K562 (cell line): ENCODE measurements around the gene ZFYVE27. TPM values are rescaled to one million over a fixed set of nuclear protein-coding genes. Genes with fewer than 3 reads are reported as not detected.

ENCODE experiments used
- ATAC-seq: fragments of 200-7000 bp; cut with Tn5 transposase; 3 replicates; pipeline ENCODE4 v1.9.1; 2020; ENCODE audit warnings: moderate library complexity
- BruUV-seq: library from RNA; stranded (reverse); fragments of 400-500 nt; replicated peaks from 2 replicates; lab custom pipeline; 2021; lab: Mats Ljungman, UMichigan
- CTCF ChIA-PET: fragments of 300-600 bp; formaldehyde crosslinking; extraction: SDS; loops from one replicate; lab custom pipeline; 2021; ENCODE audit warnings: low intra/inter-chr PET ratio; lab: Yijun Ruan, JAX
- POLR2A ChIA-PET: fragments of 300-600, 350-650 bp; sonication (Branson Sonifier 250); formaldehyde crosslinking; extraction: SDS; loops from one replicate; lab custom pipeline; 2021; ENCODE audit warnings: antibody characterized with exemption, inconsistent platforms; lab: Yijun Ruan, JAX
- DNase-seq, 4 experiments: peaks; one replicate each; pipeline versions ENCODE4 v3.0.0 to v3.0.0-alpha.2; 2011 to 2018; ENCODE audit warnings: low spot score in 3 of 4, mixed read lengths in 3 of 4; ENCODE audit errors: extremely low read depth in 1 of 4
- FAIRE-seq: peaks from 2 replicates; lab custom pipeline; 2011; peaks lifted over from hg19 to GRCh38; lab: Jason Lieb, UNC
- H2AFZ ChIP-seq: 2 replicates; pipeline ENCODE4 v1.6.0; 2011; ENCODE audit warnings: low read depth, low read length, control low read depth, inconsistent platforms
- H3K27ac ChIP-seq: fragments of 200-600 bp; 3 replicates; pipeline ENCODE4 v1.8.0; 2011; ENCODE audit warnings: low read depth, mild to moderate bottlenecking, control low read depth, inconsistent platforms, low read length, moderate library complexity, mixed read lengths; ENCODE audit errors: extremely low read depth
- H3K27me3 ChIP-seq, 2 experiments: fragments of 300-600 bp in 1 of 2; 2 replicates in 1 of 2; 3 replicates in 1 of 2; pipeline versions ENCODE4 v1.6.0 to v1.8.0; 2011; ENCODE audit warnings: inconsistent platforms in 2 of 2, low read length in 2 of 2, mild to moderate bottlenecking in 1 of 2, mixed read lengths in 1 of 2, moderate library complexity in 1 of 2; ENCODE audit not compliant: control insufficient read depth in 2 of 2, insufficient read depth in 2 of 2
- H3K36me3 ChIP-seq: fragments of 300-600 bp; 3 replicates; pipeline ENCODE4 v1.8.0; 2011; ENCODE audit warnings: mild to moderate bottlenecking, low read length, inconsistent platforms; ENCODE audit not compliant: control insufficient read depth, insufficient read depth
- H3K4me1 ChIP-seq, 2 experiments: fragments of 200-600 bp in 1 of 2; replicated peaks in 1 of 2; 2 replicates in 1 of 2; 3 replicates in 1 of 2; pipeline versions ENCODE4 v1.5.1 to v1.8.0; 2011; ENCODE audit warnings: inconsistent platforms in 2 of 2, low read length in 2 of 2, mild to moderate bottlenecking in 1 of 2, mixed read lengths in 1 of 2, moderate library complexity in 1 of 2; ENCODE audit not compliant: control insufficient read depth in 2 of 2, insufficient read depth in 2 of 2
- H3K4me2 ChIP-seq: 2 replicates; pipeline ENCODE4 v1.6.1; 2011; ENCODE audit warnings: low read length, control low read depth, inconsistent platforms, mixed read lengths; ENCODE audit not compliant: insufficient read depth
- H3K4me3 ChIP-seq: fragments of 200-600 bp; sonication (generic), shearing (Covaris generic); 2 replicates; pipeline ENCODE4 v1.5.1; 2016; ENCODE audit warnings: control low read depth, inconsistent platforms
- H3K79me2 ChIP-seq: fragments of 200-600 bp; 3 replicates; pipeline ENCODE4 v1.8.0; 2011; ENCODE audit warnings: low read length, inconsistent platforms; ENCODE audit not compliant: control insufficient read depth, insufficient read depth
- H3K9ac ChIP-seq, 2 experiments: 2 replicates each; pipeline versions ENCODE4 v1.6.0 to v1.6.1; 2011; ENCODE audit warnings: low read depth in 2 of 2, low read length in 2 of 2, control low read depth in 1 of 2, inconsistent platforms in 1 of 2, mild to moderate bottlenecking in 1 of 2, mixed read lengths in 1 of 2; ENCODE audit not compliant: insufficient read depth in 1 of 2
- H3K9me1 ChIP-seq: one replicate; pipeline ENCODE4 v1.6.0; 2011; ENCODE audit warnings: inconsistent platforms, mild to moderate bottlenecking, low read length, moderate library complexity; ENCODE audit not compliant: control insufficient read depth, insufficient read depth
- H3K9me3 ChIP-seq: replicated peaks from 2 replicates; pipeline ENCODE4 v1.5.1; 2011; ENCODE audit warnings: low read depth, low read length, inconsistent platforms; ENCODE audit not compliant: control insufficient read depth, insufficient read depth
- H4K20me1 ChIP-seq: replicated peaks from 2 replicates; pipeline ENCODE4 v1.6.1; 2011; ENCODE audit warnings: low read length, inconsistent platforms, mixed read lengths; ENCODE audit not compliant: control insufficient read depth, insufficient read depth
- EGR1 ChIP-seq: fragments of 450-650 bp; conservative IDR thresholded peaks from 2 replicates; pipeline ENCODE4 v1.6.1; 2017; ENCODE audit warnings: mild to moderate bottlenecking
- NR4A1 ChIP-seq, 2 experiments: fragments of 250-450 bp in 1 of 2; fragments of 450-650 bp in 1 of 2; sonication (Bioruptor Pico) in 1 of 2; IDR thresholded peaks; 2 replicates each; pipeline versions ENCODE4 v1.4.0 to v1.6.1; 2016 to 2020; ENCODE audit warnings: mild to moderate bottlenecking in 2 of 2, missing compliant biosample characterization in 1 of 2, missing genetic modification characterization in 1 of 2, moderate library complexity in 1 of 2
- PHF8 ChIP-seq: fragments of 200-600 bp; sonication (generic); IDR thresholded peaks from 2 replicates; pipeline ENCODE4 v1.6.1; 2012; ENCODE audit warnings: mixed run types, mild to moderate bottlenecking, inconsistent platforms, low read length, moderate library complexity, borderline replicate concordance
- POLR2G ChIP-seq: fragments of 200-400 bp; formaldehyde crosslinking; IDR thresholded peaks from 2 replicates; pipeline ENCODE4 v1.6.1; 2017; ENCODE audit warnings: low read depth, mild to moderate bottlenecking, antibody characterized with exemption, low read length, moderate library complexity
- ZBTB33 ChIP-seq: sonication (generic); formaldehyde crosslinking; IDR thresholded peaks from 2 replicates; pipeline ENCODE4 v1.8.1; 2023; ENCODE audit warnings: mild to moderate bottlenecking, missing genetic modification reagents
- ZBTB7A ChIP-seq: IDR thresholded peaks from 2 replicates; pipeline ENCODE4 v1.6.1; 2011; ENCODE audit warnings: low read depth, mild to moderate bottlenecking, low read length, moderate library complexity, borderline replicate concordance; ENCODE audit not compliant: control insufficient read depth
- WGBS: fragments of 100-300 bp; shearing (Covaris generic); methylation state at CpG from one replicate; pipeline ENCODE4 v1.1.6; 2016; ENCODE audit warnings: low coverage, mixed read lengths; ENCODE audit not compliant: insufficient coverage; ENCODE audit errors: missing lambda C conversion rate; 5-methylcytosine and 5-hydroxymethylcytosine counted together
- in situ Hi-C: fragments of 300-500 bp; cut with MboI; formaldehyde crosslinking; loops from 4 replicates; pipeline ENCODE4 v1.15.0; 2018; ENCODE audit warnings: inconsistent platforms, mixed read lengths
- intact Hi-C: fragments of 100-400 bp; cut with micrococcal nuclease; formaldehyde crosslinking; loops from 2 replicates; pipeline ENCODE4 v1.14.2; 2022
- polyA plus RNA-seq, 8 experiments: library from polyadenylated mRNA; depleted of rRNA in 4 of 8; stranded (reverse) in 5 of 8; unstranded in 3 of 8; fragments of >200 nt; fragmentation: Nextera tagmentation in 2 of 8; fragmentation: Illumina TruSeq in 1 of 8; extraction: Ambion mirVana in 2 of 8; extraction: Trizol in 1 of 8; gene quantifications; 2 replicates each; pipeline versions ENCODE4 v1.2.1 to v1.2.3, GENCODE V29; 2011 to 2014; ENCODE audit warnings: inconsistent platforms in 1 of 8, missing spikeins in 1 of 8
- total RNA-seq, 7 experiments: library from RNA; depleted of rRNA in 6 of 7; stranded (reverse); fragments of >200 nt in 6 of 7; fragmentation: Illumina TruSeq in 2 of 7; extraction: Trizol in 2 of 7; gene quantifications; 2 replicates each; pipeline versions ENCODE4 v1.2.1 to v1.2.3, GENCODE V29; 2011 to 2021; ENCODE audit warnings: low replicate concordance in 1 of 7
- TF ChIP-seq, protein P1 (sequence below), 2 experiments: fragments of 450-650 bp; IDR thresholded peaks; 2 replicates each; pipeline ENCODE4 v1.6.1; 2016

The ZFYVE27 gene
- total and polyA plus RNA-seq, 9 of the 15 experiments (the other 6 are each of a cell fraction or from before 2014, with no cell fraction given), result 0.81 to 21.9 (median 15.3) TPM

DNA sequence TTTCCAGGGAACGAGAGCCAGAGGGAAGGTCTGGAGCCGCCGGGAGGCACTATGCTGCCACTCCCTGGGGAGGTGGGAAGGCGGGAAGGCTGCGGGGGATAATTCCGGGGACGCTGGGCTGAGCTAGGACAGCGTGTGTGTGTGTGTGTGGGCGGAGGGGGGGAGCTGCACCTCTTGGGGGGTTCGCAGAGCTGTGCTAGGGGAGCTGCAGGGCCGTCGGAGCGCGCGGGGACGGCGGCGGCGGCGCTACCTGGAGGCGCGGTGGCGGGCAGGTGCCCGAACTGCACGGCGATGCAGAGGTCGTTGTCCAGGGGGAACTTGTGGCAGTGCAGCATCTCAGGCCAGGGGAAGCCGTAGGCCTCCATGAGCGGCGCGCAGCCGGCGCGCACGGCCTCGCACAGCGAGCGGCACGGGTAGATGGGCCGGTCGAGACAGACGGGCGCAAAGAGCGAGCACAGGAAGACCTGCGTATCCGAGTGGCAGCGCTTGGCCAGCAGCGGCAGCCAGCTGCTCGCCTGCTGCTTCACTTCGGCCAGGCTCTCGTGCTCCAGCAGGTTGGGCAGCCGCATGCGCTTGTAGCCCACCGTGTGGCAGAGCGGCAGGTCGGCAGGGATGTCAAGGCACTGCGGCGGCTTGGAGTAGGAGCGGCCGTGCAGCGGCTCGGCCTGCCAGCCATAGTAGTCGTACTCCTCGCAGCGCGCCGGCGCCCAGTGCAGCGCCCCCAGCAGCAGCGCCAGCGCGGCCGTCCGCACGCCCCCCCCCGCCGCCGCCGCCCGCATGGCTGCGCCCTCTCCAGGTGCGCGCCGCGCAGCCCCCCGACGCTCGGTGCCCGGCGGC is 34.3 kb downstream of the ZFYVE27 start:
- FAIRE-seq, result no peak

More for the DNA sequence above, 34.3 kb downstream of the ZFYVE27 start:
- ATAC-seq (peak; percentile 24; the same call in 2 of the 3 replicates), DNase-seq (peak in 1 of 4 experiments; percentile 38)
- no TSS peak for BruUV-seq
- intact Hi-C loops (no loop called here), in situ Hi-C loops (loop anchor here (25.0 kb wide), 1 partner anchor 91 kb away; no protein-coding TSS in a partner anchor)
- H3K9me3 ChIP-seq, result no peaks in the 10 kb centered on the region
- H3K27ac ChIP-seq, result no peak overlapping the region
- ChIA-PET POLR2A (no interaction called here), CTCF (no interaction called here)
- H3K36me3 ChIP-seq, result no peaks in the 10 kb centered on the region
- 0 out of 2 replicates have a peak, but pooled peaks have one; percentile 22 for TF ChIP-seq EGR1
- no peak for TF ChIP-seq NR4A1 (CRISPR knock-in tag; IDR thresholded peaks at IDR 0.05)
- no peak for TF ChIP-seq NR4A1 (tag; IDR thresholded peaks at IDR 0.05)
- TF ChIP-seq ZBTB33 (CRISPR knock-in tag), result peak; percentile 58; the same call in 1 of the 2 replicates
- peak; percentile 25; the same call in 1 of the 2 replicates for TF ChIP-seq PHF8
- TF ChIP-seq, protein P1, sequence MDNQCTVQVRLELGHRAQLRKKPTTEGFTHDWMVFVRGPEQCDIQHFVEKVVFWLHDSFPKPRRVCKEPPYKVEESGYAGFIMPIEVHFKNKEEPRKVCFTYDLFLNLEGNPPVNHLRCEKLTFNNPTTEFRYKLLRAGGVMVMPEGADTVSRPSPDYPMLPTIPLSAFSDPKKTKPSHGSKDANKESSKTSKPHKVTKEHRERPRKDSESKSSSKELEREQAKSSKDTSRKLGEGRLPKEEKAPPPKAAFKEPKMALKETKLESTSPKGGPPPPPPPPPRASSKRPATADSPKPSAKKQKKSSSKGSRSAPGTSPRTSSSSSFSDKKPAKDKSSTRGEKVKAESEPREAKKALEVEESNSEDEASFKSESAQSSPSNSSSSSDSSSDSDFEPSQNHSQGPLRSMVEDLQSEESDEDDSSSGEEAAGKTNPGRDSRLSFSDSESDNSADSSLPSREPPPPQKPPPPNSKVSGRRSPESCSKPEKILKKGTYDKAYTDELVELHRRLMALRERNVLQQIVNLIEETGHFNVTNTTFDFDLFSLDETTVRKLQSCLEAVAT (IDR thresholded peaks at IDR 0.05), result no peak
- peak; percentile 9; the same call in 1 of the 2 replicates for TF ChIP-seq ZBTB7A
- TF ChIP-seq POLR2G, result peak; percentile 34; the same call in 1 of the 2 replicates
- H3K27me3 ChIP-seq, result peaks cover 0 to 5% of the 10 kb centered on the region in 2 experiments; a peak in 1 of 5 replicates
- peak overlapping the region; percentile 60 for H3K4me2 ChIP-seq
- no peak overlapping the region for H3K4me3 ChIP-seq
- no peak overlapping the region for H2AFZ ChIP-seq
- H3K79me2 ChIP-seq, result no peaks in the 10 kb centered on the region
- H3K9me1 ChIP-seq, result no peaks in the 10 kb centered on the region
- WGBS, result 42% methylated on average over 34 of the region's 90 CpGs
- peaks cover 7 to 26% of the 10 kb centered on the region in 2 experiments; a peak in 4 of 5 replicates for H3K4me1 ChIP-seq
- H4K20me1 ChIP-seq, result no peaks in the 10 kb centered on the region; the same call in 1 of the 2 replicates
- H3K9ac ChIP-seq, result peak overlapping the region in 1 of 2 experiments; percentile 78; a peak in 1 of 4 replicates
